ENCODE results near the gene SLC29A2. TPM values are rescaled to one million over a fixed set of nuclear protein-coding genes. Genes with fewer than 3 reads are reported as not detected.

The SLC29A2 gene
- total RNA-seq: 4.2 TPM

- Histone ChIP-seq H3K4me1 (ENCODE audit: control insufficient read depth in 3 of 3, insufficient read depth in 3 of 3, low read length in 3 of 3) (peaks cover 44 to 49% (median 48%) of the 10 kb centered on the region in 3 donors), H3K27ac (ENCODE audit: low read depth, low read length) (peak within 1 kb of the TSS; percentile 81), H3K9me3 (ENCODE audit: control insufficient read depth in 3 of 3, low read length in 3 of 3) (no peaks in the 10 kb centered on the region), H3K27me3 (ENCODE audit: control insufficient read depth in 3 of 3, insufficient read depth in 3 of 3, low read length in 3 of 3) (no peaks in the 10 kb centered on the region), H3K36me3 (ENCODE audit: control insufficient read depth in 3 of 3, insufficient read depth in 3 of 3, low read length in 3 of 3) (peaks cover 17 to 22% (median 17%) of the 10 kb centered on the region in 3 donors), H3K4me3 (ENCODE audit: low read length in 3 of 3) (peak within 1 kb of the TSS; percentile 69 to 83 (median 80)), H3K9ac (ENCODE audit: low read depth in 1 of 3, low read length in 3 of 3) (peak within 1 kb of the TSS; percentile 72 to 83 (median 74))
Observed at GRCh38 chr11:66371627-66372415, at the start of gene SLC29A2. Gene SLC29A2 (minus strand): TSS chr11:66371760. CDS start chr11:66371591, 169 bp downstream.

- peaks cover 24 to 29% (median 29%) of the 10 kb centered on the region in 3 donors for H3K4me1 ChIP-seq (ENCODE audit: control insufficient read depth in 3 of 3, insufficient read depth in 3 of 3, low read length in 3 of 3)
- no peaks in the 10 kb centered on the region for H3K36me3 ChIP-seq (ENCODE audit: control insufficient read depth in 3 of 3, insufficient read depth in 3 of 3, low read length in 3 of 3)
- H3K9ac ChIP-seq (ENCODE audit: low read depth in 1 of 3, low read length in 3 of 3): no peak within 1 kb of the TSS
- no peaks in the 10 kb centered on the region for H3K9me3 ChIP-seq (ENCODE audit: control insufficient read depth in 3 of 3, low read length in 3 of 3)
- peaks cover 3 to 7% (median 4%) of the 10 kb centered on the region in 3 donors for H3K27me3 ChIP-seq (ENCODE audit: control insufficient read depth in 3 of 3, insufficient read depth in 3 of 3, low read length in 3 of 3)
- H3K4me3 ChIP-seq (ENCODE audit: low read length in 3 of 3): no peak within 1 kb of the TSS
- no peak within 1 kb of the TSS for H3K27ac ChIP-seq (ENCODE audit: low read depth, low read length)
Observed at GRCh38 chr11:66420671-66421476, 49.3 kb upstream of the SLC29A2 start, which contains the start of gene NPAS4. Gene NPAS4 (plus strand): TSS chr11:66421035. CDS start chr11:66421180, 145 bp downstream.

DNA sequence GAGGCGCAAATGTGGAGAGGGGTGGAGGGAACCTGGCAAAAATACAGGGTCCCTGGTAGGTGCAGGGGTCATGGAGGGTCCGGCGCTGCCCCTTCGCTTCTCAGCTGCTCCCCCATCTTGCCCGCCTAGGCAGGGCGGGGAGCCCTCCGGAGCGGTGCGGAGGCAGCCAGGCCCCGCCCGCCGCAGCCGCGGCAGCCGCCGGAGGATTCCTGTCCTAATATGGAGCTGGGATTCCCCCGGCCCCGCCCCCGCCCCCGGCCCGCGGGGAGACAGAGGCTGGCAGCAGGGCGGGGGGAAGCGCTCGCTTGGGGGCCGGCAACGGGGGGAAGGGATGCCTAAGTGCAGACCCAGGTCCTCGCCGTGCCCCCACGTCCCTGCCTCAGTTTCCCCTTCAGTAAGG lies 48.3 kb upstream of the SLC29A2 start:
- Histone ChIP-seq H3K36me3 (ENCODE audit: control insufficient read depth in 3 of 3, insufficient read depth in 3 of 3, low read length in 3 of 3) (no peaks in the 10 kb centered on the region), H3K4me3 (ENCODE audit: low read length in 3 of 3) (no peak overlapping the region), H3K9ac (ENCODE audit: low read depth in 1 of 3, low read length in 3 of 3) (no peak overlapping the region), H3K27me3 (ENCODE audit: control insufficient read depth in 3 of 3, insufficient read depth in 3 of 3, low read length in 3 of 3) (peaks cover 3 to 8% (median 4%) of the 10 kb centered on the region in 3 donors), H3K27ac (ENCODE audit: low read depth, low read length) (no peak overlapping the region), H3K4me1 (ENCODE audit: control insufficient read depth in 3 of 3, insufficient read depth in 3 of 3, low read length in 3 of 3) (peaks cover 24 to 29% (median 29%) of the 10 kb centered on the region in 3 donors), H3K9me3 (ENCODE audit: control insufficient read depth in 3 of 3, low read length in 3 of 3) (no peaks in the 10 kb centered on the region)

DNA sequence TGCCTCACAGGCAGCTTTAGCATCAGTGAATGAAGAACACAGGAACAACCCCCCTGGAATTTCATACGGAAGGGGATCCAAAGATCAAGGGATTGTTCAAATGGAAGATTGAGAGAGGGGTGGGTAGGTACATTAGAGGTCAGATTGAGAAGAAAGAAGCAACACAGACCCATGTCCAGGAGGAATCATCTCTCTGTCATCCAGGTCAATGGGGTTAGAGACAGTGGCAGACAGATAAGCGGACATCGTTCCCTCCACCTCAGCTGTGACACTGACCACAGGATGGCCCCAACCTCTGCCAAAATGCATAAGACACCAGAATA lies 47.4 kb upstream of the SLC29A2 start:
- Histone ChIP-seq H3K36me3 (ENCODE audit: control insufficient read depth in 3 of 3, insufficient read depth in 3 of 3, low read length in 3 of 3) (no peaks in the 10 kb centered on the region), H3K27ac (ENCODE audit: low read depth, low read length) (no peak overlapping the region), H3K27me3 (ENCODE audit: control insufficient read depth in 3 of 3, insufficient read depth in 3 of 3, low read length in 3 of 3) (peaks cover 5 to 9% (median 7%) of the 10 kb centered on the region in 3 donors), H3K4me1 (ENCODE audit: control insufficient read depth in 3 of 3, insufficient read depth in 3 of 3, low read length in 3 of 3) (peaks cover 24 to 29% (median 29%) of the 10 kb centered on the region in 3 donors), H3K4me3 (ENCODE audit: low read length in 3 of 3) (no peak overlapping the region), H3K9me3 (ENCODE audit: control insufficient read depth in 3 of 3, low read length in 3 of 3) (no peaks in the 10 kb centered on the region), H3K9ac (ENCODE audit: low read depth in 1 of 3, low read length in 3 of 3) (no peak overlapping the region)

- Histone ChIP-seq H3K9me3 (ENCODE audit: control insufficient read depth in 3 of 3, low read length in 3 of 3) (no peaks in the 10 kb centered on the region), H3K4me3 (ENCODE audit: low read length in 3 of 3) (peak overlapping the region in 1 of 3 donors; percentile 32), H3K4me1 (ENCODE audit: control insufficient read depth in 3 of 3, insufficient read depth in 3 of 3, low read length in 3 of 3) (peaks cover 24 to 33% (median 29%) of the 10 kb centered on the region in 3 donors), H3K36me3 (ENCODE audit: control insufficient read depth in 3 of 3, insufficient read depth in 3 of 3, low read length in 3 of 3) (no peaks in the 10 kb centered on the region), H3K27ac (ENCODE audit: low read depth, low read length) (no peak overlapping the region), H3K9ac (ENCODE audit: low read depth in 1 of 3, low read length in 3 of 3) (no peak overlapping the region), H3K27me3 (ENCODE audit: control insufficient read depth in 3 of 3, insufficient read depth in 3 of 3, low read length in 3 of 3) (peaks cover 5 to 10% (median 9%) of the 10 kb centered on the region in 3 donors)
Observed at GRCh38 chr11:66418168-66418985, 46.8 kb upstream of the SLC29A2 start.

GRCh38 chr11:66417000-66417399 lies 45.4 kb upstream of the SLC29A2 start:
- H3K27ac ChIP-seq (ENCODE audit: low read depth, low read length): no peak overlapping the region
- no peak overlapping the region for H3K9ac ChIP-seq (ENCODE audit: low read depth in 1 of 3, low read length in 3 of 3)
- H3K36me3 ChIP-seq (ENCODE audit: control insufficient read depth in 3 of 3, insufficient read depth in 3 of 3, low read length in 3 of 3): no peaks in the 10 kb centered on the region
- no peaks in the 10 kb centered on the region for H3K9me3 ChIP-seq (ENCODE audit: control insufficient read depth in 3 of 3, low read length in 3 of 3)
- H3K4me3 ChIP-seq (ENCODE audit: low read length in 3 of 3): no peak overlapping the region
- H3K27me3 ChIP-seq (ENCODE audit: control insufficient read depth in 3 of 3, insufficient read depth in 3 of 3, low read length in 3 of 3): peaks cover 5 to 10% (median 10%) of the 10 kb centered on the region in 3 donors
- peaks cover 24 to 33% (median 29%) of the 10 kb centered on the region in 3 donors for H3K4me1 ChIP-seq (ENCODE audit: control insufficient read depth in 3 of 3, insufficient read depth in 3 of 3, low read length in 3 of 3)

DNA sequence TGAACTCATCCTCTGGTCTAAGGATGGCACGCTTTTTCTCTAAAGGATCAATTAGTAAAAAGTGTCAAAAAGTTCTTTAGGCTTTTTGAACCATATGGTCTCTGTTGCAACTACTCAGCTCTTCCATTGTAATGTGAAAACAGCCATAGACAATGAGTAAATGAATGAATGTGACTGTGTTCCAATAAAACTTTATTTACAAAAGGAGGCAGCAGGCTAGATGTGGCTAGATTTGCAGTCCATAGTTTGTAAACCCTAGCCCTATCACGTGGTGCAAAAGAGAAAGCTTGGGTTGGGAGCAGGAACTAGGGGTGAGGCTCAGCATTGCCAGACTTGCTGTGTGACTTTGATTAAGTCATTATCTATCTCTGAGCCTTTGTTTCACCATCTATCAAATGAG lies 43.9 kb upstream of the SLC29A2 start:
- Histone ChIP-seq H3K4me1 (ENCODE audit: control insufficient read depth in 3 of 3, insufficient read depth in 3 of 3, low read length in 3 of 3) (peaks cover 24 to 32% (median 26%) of the 10 kb centered on the region in 3 donors), H3K9me3 (ENCODE audit: control insufficient read depth in 3 of 3, low read length in 3 of 3) (no peaks in the 10 kb centered on the region), H3K9ac (ENCODE audit: low read depth in 1 of 3, low read length in 3 of 3) (no peak overlapping the region), H3K36me3 (ENCODE audit: control insufficient read depth in 3 of 3, insufficient read depth in 3 of 3, low read length in 3 of 3) (no peaks in the 10 kb centered on the region), H3K4me3 (ENCODE audit: low read length in 3 of 3) (no peak overlapping the region), H3K27me3 (ENCODE audit: control insufficient read depth in 3 of 3, insufficient read depth in 3 of 3, low read length in 3 of 3) (peaks cover 8 to 22% (median 10%) of the 10 kb centered on the region in 3 donors), H3K27ac (ENCODE audit: low read depth, low read length) (no peak overlapping the region)

GRCh38 chr11:66414120-66414934 lies 42.8 kb upstream of the SLC29A2 start:
- Histone ChIP-seq H3K27ac (ENCODE audit: low read depth, low read length) (no peak overlapping the region), H3K4me3 (ENCODE audit: low read length in 3 of 3) (no peak overlapping the region), H3K9me3 (ENCODE audit: control insufficient read depth in 3 of 3, low read length in 3 of 3) (no peaks in the 10 kb centered on the region), H3K4me1 (ENCODE audit: control insufficient read depth in 3 of 3, insufficient read depth in 3 of 3, low read length in 3 of 3) (peaks cover 16 to 23% (median 18%) of the 10 kb centered on the region in 3 donors), H3K9ac (ENCODE audit: low read depth in 1 of 3, low read length in 3 of 3) (no peak overlapping the region), H3K36me3 (ENCODE audit: control insufficient read depth in 3 of 3, insufficient read depth in 3 of 3, low read length in 3 of 3) (no peaks in the 10 kb centered on the region), H3K27me3 (ENCODE audit: control insufficient read depth in 3 of 3, insufficient read depth in 3 of 3, low read length in 3 of 3) (peaks cover 14 to 31% (median 19%) of the 10 kb centered on the region in 3 donors)

- H3K9me3 ChIP-seq (ENCODE audit: control insufficient read depth in 3 of 3, low read length in 3 of 3): no peaks in the 10 kb centered on the region
Observed at GRCh38 chr11:66413167-66413566, 41.6 kb upstream of the SLC29A2 start.

More at GRCh38 chr11:66413167-66413566, 41.6 kb upstream of the SLC29A2 start:
- Histone ChIP-seq H3K27ac (ENCODE audit: low read depth, low read length) (no peak overlapping the region), H3K36me3 (ENCODE audit: control insufficient read depth in 3 of 3, insufficient read depth in 3 of 3, low read length in 3 of 3) (no peaks in the 10 kb centered on the region), H3K4me1 (ENCODE audit: control insufficient read depth in 3 of 3, insufficient read depth in 3 of 3, low read length in 3 of 3) (peaks cover 6 to 18% (median 12%) of the 10 kb centered on the region in 3 donors), H3K27me3 (ENCODE audit: control insufficient read depth in 3 of 3, insufficient read depth in 3 of 3, low read length in 3 of 3) (peaks cover 11 to 28% (median 18%) of the 10 kb centered on the region in 3 donors), H3K4me3 (ENCODE audit: low read length in 3 of 3) (no peak overlapping the region), H3K9ac (ENCODE audit: low read depth in 1 of 3, low read length in 3 of 3) (no peak overlapping the region)
